ENCODE data around the gene KCNIP4. TPM values are rescaled to one million over a fixed set of nuclear protein-coding genes. Genes with fewer than 3 reads are reported as not detected.

Gene KCNIP4
- polyA plus RNA-seq, 3 donors, result 0.09 to 0.25 TPM; not detected in 1

DNA sequence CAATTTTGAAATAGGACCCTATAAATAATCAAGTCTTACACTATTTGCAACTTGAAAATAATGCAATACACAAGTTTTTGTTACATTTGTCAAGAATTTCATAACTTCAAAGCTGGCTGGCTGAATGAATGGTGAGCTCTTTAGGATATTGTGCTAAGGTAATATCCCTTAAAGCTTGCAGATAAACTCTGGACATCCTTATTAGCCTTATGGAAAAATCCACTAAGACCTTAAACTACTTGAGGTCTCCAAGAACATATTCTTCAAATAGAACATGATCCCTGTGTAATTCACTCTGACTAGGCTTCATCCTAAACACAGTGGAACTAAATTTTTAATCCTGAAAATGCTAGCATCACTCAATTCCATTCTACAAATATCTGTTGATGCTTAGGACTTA lies 1049.0 kb downstream of the KCNIP4 start:
- Histone ChIP-seq H3K9ac (ENCODE audit: insufficient read depth, low read length, poor library complexity, severe bottlenecking) (no peak overlapping the region), H3K27ac (ENCODE audit: low read depth in 1 of 2, low read length in 2 of 2) (no peak overlapping the region), H2AFZ (ENCODE audit: insufficient read depth, low read depth, low read length, poor library complexity, severe bottlenecking) (no peak overlapping the region), H3K79me2 (ENCODE audit: insufficient read depth, low read length) (no peaks in the 10 kb centered on the region), H3K27me3 (ENCODE audit: control insufficient read depth in 2 of 2, insufficient read depth in 2 of 2, low read length in 2 of 2) (no peaks in the 10 kb centered on the region), H3K4me2 (replicated peaks; ENCODE audit: extremely low read depth, low read length, poor library complexity, severe bottlenecking) (no peak overlapping the region), H4K20me1 (ENCODE audit: insufficient read depth, low read length) (no peaks in the 10 kb centered on the region), H3K9me3 (replicated peaks in 1 of 2; ENCODE audit: control insufficient read depth in 1 of 2, insufficient read depth in 1 of 2, low read length in 2 of 2) (no peaks in the 10 kb centered on the region), H3K4me3 (replicated peaks in 1 of 3; ENCODE audit: low read depth in 2 of 3, low read length in 3 of 3) (no peak overlapping the region), H3K4me1 (ENCODE audit: control insufficient read depth in 1 of 2, insufficient read depth in 2 of 2, low read length in 2 of 2) (no peaks in the 10 kb centered on the region), H3K36me3 (replicated peaks in 1 of 2; ENCODE audit: control insufficient read depth in 1 of 2, insufficient read depth in 2 of 2, low read length in 2 of 2) (no peaks in the 10 kb centered on the region)
- intact Hi-C loops (cut with micrococcal nuclease), result no loop called here
- H3K27ac Mint-ChIP-seq, result no peak overlapping the region
- peaks cover 0 to 6% (median 3%) of the 10 kb centered on the region in 7 donors for H3K9me3 Mint-ChIP-seq
- H3K4me3 Mint-ChIP-seq, result no peak overlapping the region
- no peaks in the 10 kb centered on the region for H3K4me1 Mint-ChIP-seq
- no peak for DNase-seq
- H3K36me3 Mint-ChIP-seq, result no peaks in the 10 kb centered on the region
- no peaks in the 10 kb centered on the region for H3K27me3 Mint-ChIP-seq (ENCODE audit: low read depth in 3 of 3)
- TF ChIP-seq, protein P1, sequence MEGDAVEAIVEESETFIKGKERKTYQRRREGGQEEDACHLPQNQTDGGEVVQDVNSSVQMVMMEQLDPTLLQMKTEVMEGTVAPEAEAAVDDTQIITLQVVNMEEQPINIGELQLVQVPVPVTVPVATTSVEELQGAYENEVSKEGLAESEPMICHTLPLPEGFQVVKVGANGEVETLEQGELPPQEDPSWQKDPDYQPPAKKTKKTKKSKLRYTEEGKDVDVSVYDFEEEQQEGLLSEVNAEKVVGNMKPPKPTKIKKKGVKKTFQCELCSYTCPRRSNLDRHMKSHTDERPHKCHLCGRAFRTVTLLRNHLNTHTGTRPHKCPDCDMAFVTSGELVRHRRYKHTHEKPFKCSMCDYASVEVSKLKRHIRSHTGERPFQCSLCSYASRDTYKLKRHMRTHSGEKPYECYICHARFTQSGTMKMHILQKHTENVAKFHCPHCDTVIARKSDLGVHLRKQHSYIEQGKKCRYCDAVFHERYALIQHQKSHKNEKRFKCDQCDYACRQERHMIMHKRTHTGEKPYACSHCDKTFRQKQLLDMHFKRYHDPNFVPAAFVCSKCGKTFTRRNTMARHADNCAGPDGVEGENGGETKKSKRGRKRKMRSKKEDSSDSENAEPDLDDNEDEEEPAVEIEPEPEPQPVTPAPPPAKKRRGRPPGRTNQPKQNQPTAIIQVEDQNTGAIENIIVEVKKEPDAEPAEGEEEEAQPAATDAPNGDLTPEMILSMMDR (IDR thresholded peaks at IDR 0.05), result no peak

DNA sequence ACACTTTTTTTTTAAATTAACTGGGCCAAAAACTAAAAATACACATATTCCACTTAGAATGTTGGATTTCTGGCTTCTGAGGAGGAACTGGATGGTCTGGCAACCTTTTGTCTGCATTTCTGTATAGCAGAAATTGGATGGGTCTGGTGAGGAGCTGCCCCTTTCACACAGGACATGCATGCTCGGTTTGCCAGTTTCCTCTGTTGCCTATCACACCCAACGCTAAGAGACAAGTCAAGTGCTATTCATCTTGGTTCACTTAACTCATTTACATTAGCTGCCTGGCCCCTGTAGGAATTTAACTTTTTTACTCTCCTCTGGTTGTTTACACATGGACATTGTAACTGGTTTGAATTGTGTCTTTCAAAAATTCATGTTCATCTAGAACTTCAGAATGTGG lies 1052.6 kb downstream of the KCNIP4 start:
- no peak overlapping the region for H3K27ac Mint-ChIP-seq

More for the DNA sequence above, 1052.6 kb downstream of the KCNIP4 start:
- intact Hi-C loops (cut with micrococcal nuclease), result no loop called here
- Mint-ChIP-seq H3K4me1 (no peaks in the 10 kb centered on the region), H3K36me3 (no peaks in the 10 kb centered on the region), H3K4me3 (no peak overlapping the region), H3K27me3 (ENCODE audit: low read depth in 3 of 3) (no peaks in the 10 kb centered on the region), H3K9me3 (peaks cover 0 to 7% (median 6%) of the 10 kb centered on the region in 7 donors)
- H3K27ac ChIP-seq (ENCODE audit: low read depth in 1 of 2, low read length in 2 of 2), result no peak overlapping the region
- no peaks in the 10 kb centered on the region for H3K79me2 ChIP-seq (ENCODE audit: insufficient read depth, low read length)
- no peaks in the 10 kb centered on the region for H3K27me3 ChIP-seq (ENCODE audit: control insufficient read depth in 2 of 2, insufficient read depth in 2 of 2, low read length in 2 of 2)
- no peaks in the 10 kb centered on the region for H3K36me3 ChIP-seq (replicated peaks in 1 of 2; ENCODE audit: control insufficient read depth in 1 of 2, insufficient read depth in 2 of 2, low read length in 2 of 2)
- TF ChIP-seq, protein P1 (IDR thresholded peaks at IDR 0.05), result no peak
- no peak for DNase-seq
- H3K4me1 ChIP-seq (ENCODE audit: control insufficient read depth in 1 of 2, insufficient read depth in 2 of 2, low read length in 2 of 2), result no peaks in the 10 kb centered on the region
- H3K9me3 ChIP-seq (replicated peaks in 1 of 2; ENCODE audit: control insufficient read depth in 1 of 2, insufficient read depth in 1 of 2, low read length in 2 of 2), result no peaks in the 10 kb centered on the region
- no CpG with 5 or more reads among the region's 2 CpGs for WGBS (ENCODE audit: insufficient coverage)
- H3K9ac ChIP-seq (ENCODE audit: insufficient read depth, low read length, poor library complexity, severe bottlenecking), result no peak overlapping the region
- no peaks in the 10 kb centered on the region for H4K20me1 ChIP-seq (ENCODE audit: insufficient read depth, low read length)
- no peak overlapping the region for H3K4me2 ChIP-seq (replicated peaks; ENCODE audit: extremely low read depth, low read length, poor library complexity, severe bottlenecking)
- no peak overlapping the region for H2AFZ ChIP-seq (ENCODE audit: insufficient read depth, low read depth, low read length, poor library complexity, severe bottlenecking)
- no peak overlapping the region for H3K4me3 ChIP-seq (replicated peaks in 1 of 3; ENCODE audit: low read depth in 2 of 3, low read length in 3 of 3)

Measured in CD14-positive monocyte (primary cell).